Fibroblast of pulmonary artery (primary cell): Measurements from ENCODE around the gene CRYAA.

Experiments used
- DNase-seq: peaks from one replicate; pipeline ENCODE4 v3.0.0-alpha.2; 2010; ENCODE audit warnings: low read depth
- H3K4me3 ChIP-seq: replicated peaks from 2 replicates; pipeline ENCODE4 v1.5.1; 2011; ENCODE audit warnings: low read depth, mild to moderate bottlenecking, control low read depth, low read length, moderate library complexity
- CTCF ChIP-seq: IDR thresholded peaks from 2 replicates; pipeline ENCODE4 v1.5.1; 2011; ENCODE audit warnings: mild to moderate bottlenecking, control low read depth, low read length, inconsistent platforms; ENCODE audit errors: missing control alignments

CRYAA gene

GRCh38 chr21:43209575-43210453, 41.0 kb downstream of the CRYAA start:
- peak; percentile 87 for DNase-seq
- TF ChIP-seq CTCF: no peak
- no peak overlapping the region for H3K4me3 ChIP-seq

- TF ChIP-seq CTCF: no peak
- no peak for DNase-seq
- H3K4me3 ChIP-seq: no peak overlapping the region
Measured at GRCh38 chr21:43210454-43211071, 41.8 kb downstream of the CRYAA start.

GRCh38 chr21:43211072-43211759, 42.4 kb downstream of the CRYAA start:
- TF ChIP-seq CTCF: peak; percentile 11
- peak; percentile 7 for DNase-seq

GRCh38 chr21:43211760-43212115, 42.9 kb downstream of the CRYAA start:
- no peak for TF ChIP-seq CTCF
- DNase-seq: no peak
- H3K4me3 ChIP-seq: no peak overlapping the region

More at GRCh38 chr21:43211072-43211759, 42.4 kb downstream of the CRYAA start:
- no peak overlapping the region for H3K4me3 ChIP-seq
